GM23338 (cell line): Measurements from ENCODE around the gene CRABP1. TPM values are rescaled to one million over a fixed set of nuclear protein-coding genes. Genes with fewer than 3 reads are reported as not detected.

Experiments
- ATAC-seq: fragments of 200-7000 bp; cut with Tn5 transposase; 3 replicates; pipeline ENCODE4 v1.9.1; 2020
- DNase-seq: peaks from one replicate; pipeline ENCODE4 v3.0.0-alpha.2; 2015; ENCODE audit warnings: low spot score
- H2AFZ ChIP-seq: fragments of 200-600 bp; sonication (generic); 2 replicates; pipeline ENCODE4 v1.8.0; 2016; ENCODE audit warnings: antibody characterized with exemption, mild to moderate bottlenecking, moderate library complexity
- H3F3A ChIP-seq: fragments of 200-600 bp; sonication (generic); replicated peaks from 2 replicates; pipeline ENCODE4 v1.8.0; 2017; ENCODE audit warnings: antibody characterized with exemption, mixed run types, low read depth
- H3K27ac ChIP-seq: fragments of 200-600 bp; sonication (generic); 2 replicates; pipeline ENCODE4 v1.6.1; 2016; ENCODE audit warnings: low read depth
- H3K27me3 ChIP-seq: fragments of 200-600 bp; sonication (generic); 2 replicates; pipeline ENCODE4 v1.8.0; 2016; ENCODE audit warnings: mild to moderate bottlenecking, mixed run types, moderate library complexity; ENCODE audit not compliant: insufficient read depth
- H3K36me3 ChIP-seq: fragments of 200-600 bp; sonication (generic); 2 replicates; pipeline ENCODE4 v1.8.0; 2016; ENCODE audit warnings: mild to moderate bottlenecking; ENCODE audit not compliant: insufficient read depth
- H3K4me1 ChIP-seq: fragments of 200-600 bp; sonication (generic); 2 replicates; pipeline ENCODE4 v1.8.0; 2016; ENCODE audit warnings: mild to moderate bottlenecking, moderate library complexity; ENCODE audit not compliant: insufficient read depth
- H3K4me2 ChIP-seq: fragments of 200-600 bp; sonication (generic); 2 replicates; pipeline ENCODE4 v1.7.1; 2017; ENCODE audit warnings: mixed run types
- H3K4me3 ChIP-seq: fragments of 200-600 bp; sonication (generic); 2 replicates; pipeline ENCODE4 v1.6.1; 2016; ENCODE audit warnings: mixed run types
- H3K79me2 ChIP-seq: fragments of 200-600 bp; sonication (generic); replicated peaks from 2 replicates; pipeline ENCODE4 v1.8.0; 2017; ENCODE audit warnings: mild to moderate bottlenecking; ENCODE audit not compliant: insufficient read depth
- H3K9me2 ChIP-seq: fragments of 200-600 bp; sonication (generic); 2 replicates; pipeline ENCODE4 v1.8.0; 2017; ENCODE audit not compliant: insufficient read depth
- H4K20me1 ChIP-seq: fragments of 200-600 bp; sonication (generic); replicated peaks from 2 replicates; pipeline ENCODE4 v1.8.0; 2017; ENCODE audit warnings: mild to moderate bottlenecking; ENCODE audit not compliant: insufficient read depth
- H3K27ac Mint-ChIP-seq: 2 replicates; pipeline ENCODE4 v1.8.0; 2020; ENCODE audit warnings: inconsistent platforms, mild to moderate bottlenecking, moderate library complexity, mixed read lengths
- H3K27me3 Mint-ChIP-seq: 3 replicates; pipeline ENCODE4 v1.8.0; 2022; ENCODE audit warnings: low read depth, mild to moderate bottlenecking, moderate library complexity, mixed read lengths, inconsistent platforms; ENCODE audit not compliant: insufficient read depth, poor library complexity
- H3K36me3 Mint-ChIP-seq: 3 replicates; pipeline ENCODE4 v1.8.0; 2021; ENCODE audit warnings: low read depth, mild to moderate bottlenecking, inconsistent platforms, moderate library complexity, mixed read lengths
- H3K4me1 Mint-ChIP-seq: 3 replicates; pipeline ENCODE4 v1.8.0; 2020; ENCODE audit warnings: mild to moderate bottlenecking, inconsistent platforms, mixed read lengths
- H3K4me3 Mint-ChIP-seq: 3 replicates; pipeline ENCODE4 v1.8.0; 2021; ENCODE audit warnings: moderate library complexity, mild to moderate bottlenecking, inconsistent platforms, mixed read lengths
- H3K9me3 Mint-ChIP-seq: 3 replicates; pipeline ENCODE4 v1.8.0; 2020; ENCODE audit warnings: moderate library complexity, mild to moderate bottlenecking, inconsistent platforms, mixed read lengths
- CREB1 ChIP-seq: fragments of 250-450 bp; sonication (Bioruptor Pico); IDR thresholded peaks from 2 replicates; pipeline ENCODE4 v1.5.0; 2020; ENCODE audit warnings: low read depth, mild to moderate bottlenecking, moderate library complexity
- CTCF ChIP-seq, 2 experiments: fragments of 200-600 bp in 1 of 2; sonication (generic) in 1 of 2; conservative IDR thresholded peaks; 2 replicates each; pipeline versions ENCODE4 v1.5.1 to v1.6.1; 2016 to 2017; ENCODE audit warnings: antibody characterized with exemption in 2 of 2, low read depth in 2 of 2, mild to moderate bottlenecking in 2 of 2, moderate library complexity in 1 of 2
- EZH2phosphoT487 ChIP-seq: fragments of 200-600 bp; sonication (generic); IDR thresholded peaks from one replicate; pipeline ENCODE4 v1.8.1; 2018; ENCODE audit warnings: antibody characterized with exemption; ENCODE audit not compliant: unreplicated experiment
- JUNB ChIP-seq: IDR thresholded peaks from one replicate; pipeline ENCODE4 v1.6.1; 2016; ENCODE audit warnings: antibody characterized with exemption; ENCODE audit not compliant: unreplicated experiment
- NANOG ChIP-seq: IDR thresholded peaks from 2 replicates; pipeline ENCODE4 v1.6.1; 2016; ENCODE audit warnings: antibody characterized with exemption, borderline replicate concordance
- POLR2AphosphoS5 ChIP-seq: IDR thresholded peaks from 2 replicates; pipeline ENCODE4 v1.6.1; 2016; ENCODE audit warnings: antibody characterized with exemption, low read depth
- REST ChIP-seq: IDR thresholded peaks from one replicate; pipeline ENCODE4 v1.6.1; 2018; ENCODE audit warnings: antibody characterized with exemption; ENCODE audit not compliant: unreplicated experiment
- ZNF331 ChIP-seq: fragments of 250-450 bp; sonication (Bioruptor Pico); IDR thresholded peaks from 2 replicates; pipeline ENCODE4 v1.5.0; 2020; ENCODE audit warnings: low read depth, mild to moderate bottlenecking, moderate library complexity
- polyA plus RNA-seq: library from polyadenylated mRNA; unstranded; fragments of >200 nt; fragmentation: Nextera tagmentation; extraction: Ambion mirVana; gene quantifications from 2 replicates; pipeline ENCODE4 v1.2.1, GENCODE V29; 2016
- total RNA-seq: library from RNA; depleted of rRNA; stranded (reverse); fragments of >200 nt; shearing (Covaris generic); gene quantifications from 2 replicates; pipeline ENCODE4 v1.2.3, GENCODE V29; 2014

Gene CRABP1
- total and polyA plus RNA-seq, 2 experiments from 2014 or later = 156 to 522 TPM

DNA sequence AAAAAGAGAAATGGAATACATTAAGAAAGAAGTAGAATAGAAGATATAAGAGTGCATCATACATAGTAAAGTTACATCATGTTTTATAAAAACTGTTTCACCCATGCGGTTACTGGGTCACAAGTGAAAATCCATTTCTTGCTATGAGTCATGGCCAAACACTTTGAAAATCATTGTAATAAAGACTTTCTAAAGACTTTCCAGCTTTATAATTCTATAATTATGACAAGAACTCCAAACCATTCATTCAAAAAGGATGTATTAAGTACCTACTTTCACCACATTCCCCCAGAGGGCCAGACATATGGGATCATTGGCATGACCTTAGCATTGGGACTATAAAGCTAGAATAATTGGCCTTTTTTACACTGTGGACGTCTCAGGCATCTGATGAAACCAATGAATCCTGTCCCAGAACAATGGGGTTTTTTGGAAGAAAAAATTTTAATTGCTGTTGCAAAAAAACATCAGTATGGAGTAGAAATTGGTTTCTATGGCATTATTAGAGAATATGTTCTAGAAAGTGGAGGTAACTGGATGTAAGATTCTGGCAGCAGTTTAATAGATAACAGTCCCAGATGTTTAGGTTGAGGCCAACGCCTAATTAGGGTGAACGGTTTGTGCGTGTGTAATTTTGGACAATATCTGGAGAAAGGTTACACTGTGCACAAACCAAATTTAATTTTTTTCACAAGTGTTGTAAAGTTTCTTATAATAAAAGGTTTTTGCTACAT is 37.4 kb upstream of the CRABP1 start:
- peaks cover 5% of the 10 kb centered on the region for H3K9me2 ChIP-seq
- no peak overlapping the region for H3K27ac Mint-ChIP-seq
- no peak overlapping the region for H2AFZ ChIP-seq
- H3K4me1 ChIP-seq = 0 out of 2 replicates have a peak, but pooled peaks cover 6% of the 10 kb centered on the region
- no peak overlapping the region for H3K4me3 Mint-ChIP-seq
- peaks cover 6% of the 10 kb centered on the region for H3K27me3 Mint-ChIP-seq
- no peak overlapping the region for H3K4me2 ChIP-seq
- H3K4me3 ChIP-seq = no peak overlapping the region
- no peak for ATAC-seq
- no peaks in the 10 kb centered on the region for H3K36me3 ChIP-seq
- no peak for DNase-seq
- peaks cover 3% of the 10 kb centered on the region; the same call in 1 of the 3 replicates for H3K9me3 Mint-ChIP-seq
- peaks cover 14% of the 10 kb centered on the region for H3K79me2 ChIP-seq
- 0 out of 2 replicates have a peak, but pooled peaks cover 8% of the 10 kb centered on the region for H3F3A ChIP-seq
- no peaks in the 10 kb centered on the region for H3K36me3 Mint-ChIP-seq
- H3K27me3 ChIP-seq = peaks cover 10% of the 10 kb centered on the region; the same call in 1 of the 2 replicates
- H3K27ac ChIP-seq = no peak overlapping the region
- 0 out of 3 replicates have a peak, but pooled peaks cover 2% of the 10 kb centered on the region for H3K4me1 Mint-ChIP-seq
- TF ChIP-seq JUNB (no peak), CTCF (conservative IDR thresholded peaks at IDR 0.05; ENCODE audit: low read depth in 2 of 2) (no peak), ZNF331 (CRISPR knock-in tag) (no peak), REST (no peak), EZH2phosphoT487 (no peak), CREB1 (CRISPR knock-in tag) (no peak), NANOG (no peak), POLR2AphosphoS5 (no peak)
- H4K20me1 ChIP-seq = no peaks in the 10 kb centered on the region
